ENCODE measurements around the gene OR13C2.
"Not testable (repeated sequence)": the region's sequence is repeated elsewhere in the genome, so short reads cannot be mapped to it uniquely, and the experiment has no call there.

GRCh38 chr9:104599313-104599712 is 6.1 kb downstream of the OR13C2 start, which contains the start of gene OR13C5:
- not testable (repeated sequence) for TF ChIP-seq CTCF (IDR thresholded peaks at IDR 0.05; ENCODE audit: borderline replicate concordance, extremely low read depth, low read length, poor library complexity, severe bottlenecking); EZH2 (IDR thresholded peaks at IDR 0.05; ENCODE audit: borderline replicate concordance, low read depth, low read length, severe bottlenecking)

All from DND-41 (cell line).